Raji (cell line): ENCODE results near the gene ETV3.

ENCODE experiments used
- POLR2A ChIP-seq: IDR thresholded peaks from 2 replicates; pipeline ENCODE4 v1.6.1; 2011; ENCODE audit warnings: low read depth, low read length, control low read depth; ENCODE audit not compliant: insufficient read depth

The ETV3 gene

DNA sequence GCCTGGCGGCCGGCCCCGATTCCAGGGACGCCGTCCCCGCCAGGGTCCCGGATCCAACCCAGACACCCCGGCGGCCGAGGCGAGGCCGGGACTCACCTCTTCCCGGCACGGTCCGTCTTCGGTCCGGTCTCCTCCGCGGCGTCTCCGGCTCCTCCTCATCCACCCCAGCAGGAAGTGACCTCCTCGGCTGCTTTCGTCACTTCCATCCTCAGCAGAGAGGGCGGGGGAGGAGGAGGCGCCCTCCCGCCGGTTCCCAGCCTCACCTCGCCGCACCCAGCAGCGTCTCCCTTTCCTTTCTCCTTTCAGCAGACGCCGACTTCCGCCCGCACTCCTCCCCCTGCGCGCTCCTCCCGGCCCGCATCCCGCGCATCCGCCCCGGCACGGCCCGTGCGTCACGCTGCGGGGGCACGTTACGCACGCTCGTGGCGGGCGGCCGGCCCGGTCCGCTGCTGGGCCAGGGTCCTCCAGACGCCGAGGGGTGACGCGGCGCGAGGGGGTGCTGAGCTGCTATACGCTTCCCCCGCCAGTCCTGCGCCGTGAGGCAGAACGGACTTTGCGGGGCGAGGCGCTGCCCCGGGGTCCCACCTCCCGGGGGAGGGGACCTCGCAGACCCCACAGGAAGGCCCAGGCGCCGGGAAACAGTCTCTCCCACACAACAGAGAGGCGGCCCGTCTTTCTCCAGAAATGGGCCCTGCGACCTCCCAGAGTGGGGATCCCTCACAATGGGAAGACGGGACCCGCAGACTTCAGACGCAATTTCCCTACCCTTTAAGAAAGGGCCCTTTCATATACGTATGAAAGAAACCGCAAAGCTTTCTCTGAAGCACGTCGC is at the start of gene ETV3:
Gene ETV3 (minus strand): TSS at position 176 of the 832 bp plus-strand sequence. CDS start 2,043 bp downstream, outside the sequence.
- peak; percentile 76 for TF ChIP-seq POLR2A

GRCh38 chr1:157186281-157186992 is 48.2 kb upstream of the ETV3 start:
- TF ChIP-seq POLR2A, result no peak

GRCh38 chr1:157183870-157184269 is 45.7 kb upstream of the ETV3 start:
- TF ChIP-seq POLR2A, result no peak

DNA sequence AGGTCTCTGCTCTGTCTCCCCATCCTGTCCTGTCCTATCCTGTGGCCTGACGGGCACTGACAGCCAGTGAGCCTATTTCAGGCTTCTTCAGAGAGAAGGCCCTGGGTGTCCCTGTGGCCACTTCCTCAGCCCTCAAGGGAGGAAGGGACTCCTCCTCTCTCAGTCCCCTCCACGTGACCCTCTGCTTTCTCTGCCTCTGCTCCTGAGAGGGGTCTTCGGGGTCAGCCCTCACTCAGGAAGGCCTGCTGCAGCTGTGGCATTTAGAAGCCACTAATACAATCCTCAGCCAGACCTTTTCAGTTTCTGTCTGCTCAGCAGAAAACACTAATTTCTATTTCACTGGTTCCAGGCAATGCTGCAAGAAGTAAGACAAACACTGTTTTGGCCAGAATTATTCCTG is 43.6 kb upstream of the ETV3 start:
- no peak for TF ChIP-seq POLR2A

DNA sequence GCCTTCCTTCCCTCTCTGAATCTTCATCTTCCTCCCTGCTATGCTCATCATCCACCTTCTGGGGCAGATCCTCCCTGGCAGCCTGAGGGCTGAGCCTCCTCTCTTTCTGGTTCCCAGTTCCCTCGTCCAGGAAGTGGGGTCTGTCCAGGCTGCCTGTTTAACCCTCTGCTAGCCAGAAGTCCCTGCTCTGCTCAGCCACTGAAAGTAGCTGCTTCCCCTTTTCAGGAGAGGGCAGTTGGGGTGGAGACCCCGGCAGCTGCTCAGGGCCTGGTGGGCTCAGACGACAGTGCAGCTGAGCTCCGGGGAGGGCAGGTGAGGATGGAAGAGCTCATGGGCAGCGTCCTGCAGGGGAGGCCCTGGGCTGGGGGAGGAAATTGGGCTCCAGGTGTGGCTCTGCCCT is 43.1 kb upstream of the ETV3 start:
- TF ChIP-seq POLR2A, result no peak

- TF ChIP-seq POLR2A, result no peak
Observed at GRCh38 chr1:157178490-157178889, 40.3 kb upstream of the ETV3 start.

GRCh38 chr1:157177733-157178394 is 39.7 kb upstream of the ETV3 start:
- no peak for TF ChIP-seq POLR2A

DNA sequence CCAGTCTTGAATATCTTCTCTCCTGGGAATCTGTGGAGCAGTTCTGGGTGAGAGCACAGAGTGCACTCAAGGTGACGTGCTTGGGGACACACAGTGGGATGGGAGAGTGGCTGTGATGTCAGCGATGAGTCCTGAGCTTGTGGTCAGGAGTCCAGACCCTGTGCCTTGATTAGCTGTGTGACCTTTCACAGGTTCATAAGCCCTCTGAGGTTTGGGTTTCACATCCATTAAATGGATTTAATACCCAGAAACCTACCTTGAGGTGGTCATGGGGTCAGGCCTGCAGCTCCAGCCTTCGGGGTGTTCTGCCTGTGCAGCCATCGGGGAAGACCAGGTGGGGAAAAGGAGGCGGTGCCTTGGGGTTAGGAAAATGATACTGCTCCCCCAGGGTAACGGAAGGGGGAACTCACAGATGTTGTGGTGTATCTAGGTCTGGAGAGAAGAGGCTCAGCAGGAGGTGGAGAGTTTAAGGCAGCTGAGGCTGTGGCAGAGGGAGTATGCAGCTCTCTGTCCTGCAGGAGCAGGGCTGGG is 38.5 kb upstream of the ETV3 start:
- TF ChIP-seq POLR2A, result no peak

DNA sequence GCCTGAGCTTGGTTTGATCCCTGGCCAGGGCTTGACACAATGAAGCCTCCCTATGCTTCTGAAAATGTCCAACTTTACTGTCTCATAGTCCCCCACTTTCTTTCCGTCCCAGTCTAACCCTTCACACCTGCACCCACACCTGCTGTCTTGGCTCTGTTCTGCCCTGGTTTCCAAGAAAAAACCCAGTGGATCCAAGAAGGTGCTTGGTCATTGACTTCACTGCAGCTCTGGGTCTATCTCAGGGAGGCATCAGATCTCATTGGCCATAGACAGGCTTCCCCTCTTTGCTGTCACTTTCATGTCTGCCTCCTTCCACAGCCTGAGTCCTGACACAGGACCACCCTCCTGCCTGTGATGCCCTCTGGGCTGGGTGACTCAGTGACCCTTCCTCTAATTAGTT is 37.8 kb upstream of the ETV3 start:
- TF ChIP-seq POLR2A, result no peak

DNA sequence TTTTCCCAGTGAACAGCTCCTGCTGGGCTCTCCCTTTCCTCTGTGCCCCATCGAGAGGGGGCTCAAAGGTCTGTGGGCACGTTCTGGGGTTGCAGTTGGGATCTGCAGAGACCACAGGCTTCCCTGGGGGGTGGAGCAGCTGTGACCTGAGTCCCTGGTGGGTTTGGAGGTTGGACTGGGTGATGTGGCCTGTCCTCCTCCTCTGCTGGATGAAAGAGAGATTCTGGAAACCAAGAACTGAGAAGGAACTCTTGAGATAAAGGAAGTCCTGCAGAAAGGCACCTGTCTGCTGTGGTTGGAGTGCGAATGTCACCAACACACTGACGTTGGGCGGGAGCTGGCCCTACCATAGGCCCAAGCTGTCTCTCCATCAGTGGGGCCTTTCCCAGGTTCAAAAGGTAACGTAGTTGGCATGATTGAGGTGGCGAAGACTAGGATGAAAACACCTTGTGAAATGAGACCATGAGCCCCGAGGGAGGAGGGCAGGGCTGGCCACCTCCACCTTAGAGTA is 35.8 kb upstream of the ETV3 start:
- no peak for TF ChIP-seq POLR2A

GRCh38 chr1:157170677-157171515 is 32.7 kb upstream of the ETV3 start:
- no peak for TF ChIP-seq POLR2A

- no peak for TF ChIP-seq POLR2A
Observed at GRCh38 chr1:157168015-157168414, 29.8 kb upstream of the ETV3 start.

- TF ChIP-seq POLR2A, result no peak
Observed at GRCh38 chr1:157167437-157167836, 29.2 kb upstream of the ETV3 start.

GRCh38 chr1:157166590-157166989 is 28.4 kb upstream of the ETV3 start:
- TF ChIP-seq POLR2A, result no peak
